Neural cell (in vitro differentiated cells): ENCODE results near the gene APBA2.
"Not testable (repeated sequence)": the region's sequence is repeated elsewhere in the genome, so short reads cannot be mapped to it uniquely, and the experiment has no call there.

Source experiments
- CTCF ChIP-seq: fragments of 450-650 bp; IDR thresholded peaks from 2 replicates; pipeline ENCODE4 v1.5.1; 2014; ENCODE audit warnings: antibody characterized with exemption, mild to moderate bottlenecking, moderate library complexity; ENCODE audit not compliant: poor library complexity, severe bottlenecking
- RAD21 ChIP-seq: fragments of 450-650 bp; conservative IDR thresholded peaks from 2 replicates; pipeline ENCODE4 v1.6.1; 2014; ENCODE audit warnings: antibody characterized with exemption, mild to moderate bottlenecking, moderate library complexity
- REST ChIP-seq: IDR thresholded peaks from 2 replicates; pipeline ENCODE4 v1.6.1; 2012; ENCODE audit warnings: borderline replicate concordance

GRCh38 chr15:28889871-28890270 is 4.1 kb downstream of the APBA2 start:
- not testable (repeated sequence) for TF ChIP-seq CTCF, RAD21, REST
